Neural crest cell (in vitro differentiated cells): ENCODE results near the gene MCUB. TPM values are rescaled to one million over a fixed set of nuclear protein-coding genes. Genes with fewer than 3 reads are reported as not detected.

Experiments
- DNase-seq: peaks from one replicate; pipeline ENCODE4 v3.0.0; 2021; ENCODE audit warnings: low read depth, mixed read lengths, low spot score
- H3K27ac Mint-ChIP-seq: one replicate; pipeline ENCODE4 v1.8.0; 2021; ENCODE audit warnings: mild to moderate bottlenecking, mixed read lengths; ENCODE audit not compliant: unreplicated experiment
- H3K27me3 Mint-ChIP-seq: 2 replicates; pipeline ENCODE4 v1.8.0; 2021; ENCODE audit warnings: low read depth, mild to moderate bottlenecking, mixed read lengths
- H3K36me3 Mint-ChIP-seq: 2 replicates; pipeline ENCODE4 v1.8.0; 2021; ENCODE audit warnings: low read depth, mild to moderate bottlenecking, mixed read lengths
- H3K4me1 Mint-ChIP-seq: 2 replicates; pipeline ENCODE4 v1.8.0; 2021; ENCODE audit warnings: mixed read lengths
- H3K4me3 Mint-ChIP-seq: one replicate; pipeline ENCODE4 v1.8.0; 2021; ENCODE audit warnings: mild to moderate bottlenecking, mixed read lengths
- H3K9me3 Mint-ChIP-seq: 2 replicates; pipeline ENCODE4 v1.8.0; 2021; ENCODE audit warnings: mixed read lengths
- total RNA-seq: library from RNA; stranded (reverse); gene quantifications from 2 replicates; pipeline ENCODE4 v1.2.1, GENCODE V29; 2021
- TF ChIP-seq, protein P1 (sequence below): fragments of 200-600 bp; sonication (generic); conservative IDR thresholded peaks from 2 replicates; pipeline ENCODE4 v1.5.0; 2021; ENCODE audit warnings: antibody characterized with exemption, mild to moderate bottlenecking

Gene MCUB
- total RNA-seq, 1 donor from 2014 or later: 15.9 TPM

DNA sequence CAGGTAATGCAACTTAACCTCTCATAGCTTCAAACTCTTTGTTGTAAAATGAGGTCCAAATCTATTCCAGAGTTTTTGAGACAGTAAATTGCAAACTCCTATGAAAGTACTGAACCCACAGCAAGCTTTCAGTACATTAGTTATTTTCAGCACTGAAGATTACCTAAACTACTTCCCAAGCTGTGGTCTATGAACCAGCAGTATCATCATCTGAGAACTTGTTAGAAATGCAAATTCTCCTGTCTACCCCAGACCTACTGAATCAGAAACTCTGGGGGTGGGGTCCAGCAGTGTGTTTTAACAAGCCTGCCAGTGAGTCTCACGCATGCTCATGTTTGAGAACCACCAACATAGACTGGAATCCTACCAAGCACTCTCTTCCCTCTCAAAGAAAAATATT, 148.9 kb downstream of the MCUB start:
- H3K27me3 Mint-ChIP-seq: no peaks in the 10 kb centered on the region
- no peak overlapping the region for H3K4me3 Mint-ChIP-seq
- H3K36me3 Mint-ChIP-seq: no peaks in the 10 kb centered on the region
- no peak for DNase-seq
- TF ChIP-seq, protein P1, sequence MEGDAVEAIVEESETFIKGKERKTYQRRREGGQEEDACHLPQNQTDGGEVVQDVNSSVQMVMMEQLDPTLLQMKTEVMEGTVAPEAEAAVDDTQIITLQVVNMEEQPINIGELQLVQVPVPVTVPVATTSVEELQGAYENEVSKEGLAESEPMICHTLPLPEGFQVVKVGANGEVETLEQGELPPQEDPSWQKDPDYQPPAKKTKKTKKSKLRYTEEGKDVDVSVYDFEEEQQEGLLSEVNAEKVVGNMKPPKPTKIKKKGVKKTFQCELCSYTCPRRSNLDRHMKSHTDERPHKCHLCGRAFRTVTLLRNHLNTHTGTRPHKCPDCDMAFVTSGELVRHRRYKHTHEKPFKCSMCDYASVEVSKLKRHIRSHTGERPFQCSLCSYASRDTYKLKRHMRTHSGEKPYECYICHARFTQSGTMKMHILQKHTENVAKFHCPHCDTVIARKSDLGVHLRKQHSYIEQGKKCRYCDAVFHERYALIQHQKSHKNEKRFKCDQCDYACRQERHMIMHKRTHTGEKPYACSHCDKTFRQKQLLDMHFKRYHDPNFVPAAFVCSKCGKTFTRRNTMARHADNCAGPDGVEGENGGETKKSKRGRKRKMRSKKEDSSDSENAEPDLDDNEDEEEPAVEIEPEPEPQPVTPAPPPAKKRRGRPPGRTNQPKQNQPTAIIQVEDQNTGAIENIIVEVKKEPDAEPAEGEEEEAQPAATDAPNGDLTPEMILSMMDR: no peak
- H3K4me1 Mint-ChIP-seq: peaks cover 1% of the 10 kb centered on the region
- no peak overlapping the region for H3K27ac Mint-ChIP-seq
- no peaks in the 10 kb centered on the region for H3K9me3 Mint-ChIP-seq

DNA sequence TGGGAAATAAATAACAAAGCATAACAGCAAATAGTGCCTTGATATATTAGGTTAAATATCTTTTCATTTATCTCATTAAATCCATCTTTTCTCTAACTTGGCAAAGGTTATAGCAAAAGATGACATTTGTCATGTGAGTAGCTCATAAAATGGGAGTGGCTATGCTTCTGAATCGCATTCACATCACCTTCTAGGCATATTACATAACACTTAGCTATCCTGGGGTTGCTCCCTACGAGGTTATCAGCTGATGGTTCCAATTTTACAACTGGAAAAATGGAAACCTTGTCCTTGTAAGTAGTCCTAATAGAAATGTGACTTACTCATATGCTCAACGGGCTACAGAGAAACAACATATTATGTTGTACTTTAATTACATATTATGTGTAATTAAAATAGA, 153.5 kb downstream of the MCUB start:
- TF ChIP-seq, protein P1: no peak
- no peak overlapping the region for H3K27ac Mint-ChIP-seq
- peaks cover 5% of the 10 kb centered on the region for H3K36me3 Mint-ChIP-seq
- no peaks in the 10 kb centered on the region for H3K27me3 Mint-ChIP-seq
- H3K4me3 Mint-ChIP-seq: no peak overlapping the region
- H3K9me3 Mint-ChIP-seq: no peaks in the 10 kb centered on the region
- DNase-seq: no peak
- H3K4me1 Mint-ChIP-seq: no peaks in the 10 kb centered on the region

DNA sequence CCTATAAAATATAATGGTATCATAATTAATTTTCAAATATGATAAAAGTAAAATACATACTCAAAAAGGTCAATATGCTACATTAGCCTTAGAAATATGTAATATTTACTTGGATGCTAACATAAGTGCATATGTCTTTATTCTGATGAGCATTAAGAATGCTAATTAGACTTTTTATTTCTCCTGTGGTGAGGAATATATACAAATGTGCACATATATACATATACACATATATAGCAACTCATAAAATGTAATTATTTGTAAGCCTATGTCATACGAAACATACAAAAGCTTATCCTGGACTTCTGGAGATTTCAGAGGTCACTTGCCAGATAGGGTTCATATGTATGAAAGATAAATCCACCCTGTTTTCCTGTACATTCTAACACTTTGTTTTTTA, 158.7 kb downstream of the MCUB start:
- Mint-ChIP-seq H3K4me1 (no peaks in the 10 kb centered on the region), H3K36me3 (peaks cover 13% of the 10 kb centered on the region), H3K27me3 (no peaks in the 10 kb centered on the region), H3K9me3 (peaks cover 6% of the 10 kb centered on the region), H3K4me3 (no peak overlapping the region), H3K27ac (no peak overlapping the region)
- TF ChIP-seq, protein P1: no peak
- no peak for DNase-seq

DNA sequence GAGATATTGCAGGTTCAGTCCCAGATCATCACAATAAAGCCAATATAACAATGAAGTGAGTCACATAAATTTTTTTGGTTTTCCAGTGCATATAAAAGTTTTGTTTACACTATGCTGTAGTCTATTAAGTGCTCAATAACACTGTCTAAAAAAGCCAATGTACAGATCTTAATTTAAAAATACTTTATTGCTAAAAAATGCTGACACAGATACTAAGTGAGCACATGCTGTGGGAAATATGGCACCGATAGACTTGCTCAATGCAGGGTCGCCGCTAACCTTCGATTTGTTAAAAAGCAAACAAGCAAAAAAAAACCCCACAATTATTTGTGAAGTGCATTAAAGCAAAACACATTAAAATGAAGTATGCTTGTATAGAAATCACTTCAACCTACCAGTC, 159.6 kb downstream of the MCUB start:
- Mint-ChIP-seq H3K27ac (no peak overlapping the region), H3K9me3 (peaks cover 6% of the 10 kb centered on the region), H3K36me3 (peaks cover 13% of the 10 kb centered on the region), H3K27me3 (no peaks in the 10 kb centered on the region), H3K4me1 (no peaks in the 10 kb centered on the region), H3K4me3 (no peak overlapping the region)
- DNase-seq: no peak
- TF ChIP-seq, protein P1: no peak

DNA sequence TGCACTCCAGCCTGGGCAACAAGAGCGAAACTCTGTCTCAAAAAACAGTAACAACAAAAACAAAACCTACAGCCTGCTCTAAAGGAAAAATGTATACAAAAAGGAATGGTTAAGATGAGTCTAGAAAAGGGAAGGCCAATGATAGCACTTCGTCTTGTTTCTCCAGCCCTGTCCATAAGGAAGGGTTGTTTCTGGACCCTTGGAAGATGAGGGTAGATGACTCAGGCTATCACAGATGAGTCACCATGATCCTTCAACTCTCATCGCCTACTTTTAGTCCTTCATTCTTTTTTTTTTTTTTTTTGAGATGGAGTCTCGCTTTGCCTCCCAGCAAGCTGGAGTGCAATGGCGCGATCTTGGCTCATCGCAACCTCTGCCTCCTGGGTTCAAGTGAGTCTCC, 161.0 kb downstream of the MCUB start:
- no peaks in the 10 kb centered on the region for H3K4me1 Mint-ChIP-seq
- DNase-seq: no peak

More for the DNA sequence above, 161.0 kb downstream of the MCUB start:
- Mint-ChIP-seq H3K27ac (no peak overlapping the region), H3K9me3 (peaks cover 6% of the 10 kb centered on the region), H3K4me3 (no peak overlapping the region), H3K27me3 (peaks cover 2% of the 10 kb centered on the region), H3K36me3 (peaks cover 13% of the 10 kb centered on the region)
- TF ChIP-seq, protein P1: no peak
